Measurements from ENCODE around the gene PAQR3.
"Not testable (repeated sequence)": the region's sequence is repeated elsewhere in the genome, so short reads cannot be mapped to it uniquely, and the experiment has no call there.

Gene PAQR3

DNA sequence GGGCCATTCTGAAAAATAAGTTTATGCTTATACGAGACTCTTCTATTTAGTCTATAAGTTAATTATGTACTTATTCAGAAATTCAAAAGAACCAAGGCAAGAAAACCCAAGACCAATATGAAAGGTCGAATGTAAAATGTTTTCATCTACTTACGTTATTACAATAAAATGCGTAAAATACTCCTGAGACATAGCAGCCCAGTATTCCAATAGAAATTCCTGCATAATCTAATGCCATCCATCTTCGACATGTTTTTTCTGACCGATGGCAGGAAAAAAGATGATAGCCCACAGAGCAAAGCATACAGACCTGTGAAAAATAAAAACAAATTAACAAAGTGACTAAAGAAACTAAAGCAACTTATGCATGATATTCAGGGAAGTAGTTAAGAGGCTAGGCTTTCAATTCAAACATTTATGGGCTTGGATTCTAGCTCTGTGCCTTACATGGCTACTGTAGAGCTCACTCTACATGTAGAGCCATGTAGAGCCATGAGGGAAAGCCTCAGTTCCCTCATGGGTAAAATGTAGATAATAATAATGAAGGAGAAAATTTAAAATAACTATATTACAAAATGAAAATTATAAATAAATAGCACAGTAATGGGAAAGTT lies 9.1 kb downstream of the PAQR3 start:
- in situ Hi-C loops (cut with HindIII; ENCODE audit: low sequenced_read_pairs): no loop called here

DNA sequence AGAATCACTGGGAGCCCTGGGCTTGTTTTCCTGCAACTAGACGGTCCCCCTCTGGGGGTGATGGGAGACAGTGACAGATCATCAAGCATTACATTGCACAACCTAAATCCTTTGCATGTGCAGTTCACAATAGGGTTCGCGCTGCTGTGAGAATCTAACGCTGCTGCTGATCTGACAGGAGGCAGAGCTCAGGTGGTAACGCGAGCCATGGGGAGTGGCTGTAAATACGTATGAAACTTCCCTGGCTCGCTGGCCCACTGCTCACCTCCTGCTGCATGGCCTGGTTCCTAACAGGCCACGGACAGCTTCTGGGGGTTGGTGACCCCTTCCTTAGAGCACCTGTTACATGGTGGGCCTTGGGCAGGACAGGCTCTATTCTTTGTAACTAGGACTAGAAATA lies 10.4 kb downstream of the PAQR3 start:
- in situ Hi-C loops (cut with HindIII; ENCODE audit: low sequenced_read_pairs): no loop called here

DNA sequence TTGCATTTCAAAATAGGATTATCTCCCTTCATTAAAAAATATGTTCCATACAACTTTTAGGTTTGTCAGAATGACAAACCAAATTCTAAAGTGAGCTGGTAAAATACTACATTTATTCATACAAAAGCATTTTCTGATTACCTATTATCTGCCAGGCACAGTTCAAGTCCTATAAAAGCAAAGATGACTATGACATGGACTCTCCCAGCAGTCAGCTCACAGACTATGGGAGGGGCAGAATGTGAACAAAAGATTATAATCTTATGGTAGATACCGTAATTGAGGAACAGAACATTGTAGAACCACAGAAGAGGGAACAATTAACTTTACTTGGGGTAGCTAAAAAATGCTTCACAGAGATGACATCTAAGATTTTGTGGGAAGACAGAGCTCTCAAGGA lies 12.4 kb downstream of the PAQR3 start:
- in situ Hi-C loops (cut with HindIII; ENCODE audit: low sequenced_read_pairs): no loop called here

DNA sequence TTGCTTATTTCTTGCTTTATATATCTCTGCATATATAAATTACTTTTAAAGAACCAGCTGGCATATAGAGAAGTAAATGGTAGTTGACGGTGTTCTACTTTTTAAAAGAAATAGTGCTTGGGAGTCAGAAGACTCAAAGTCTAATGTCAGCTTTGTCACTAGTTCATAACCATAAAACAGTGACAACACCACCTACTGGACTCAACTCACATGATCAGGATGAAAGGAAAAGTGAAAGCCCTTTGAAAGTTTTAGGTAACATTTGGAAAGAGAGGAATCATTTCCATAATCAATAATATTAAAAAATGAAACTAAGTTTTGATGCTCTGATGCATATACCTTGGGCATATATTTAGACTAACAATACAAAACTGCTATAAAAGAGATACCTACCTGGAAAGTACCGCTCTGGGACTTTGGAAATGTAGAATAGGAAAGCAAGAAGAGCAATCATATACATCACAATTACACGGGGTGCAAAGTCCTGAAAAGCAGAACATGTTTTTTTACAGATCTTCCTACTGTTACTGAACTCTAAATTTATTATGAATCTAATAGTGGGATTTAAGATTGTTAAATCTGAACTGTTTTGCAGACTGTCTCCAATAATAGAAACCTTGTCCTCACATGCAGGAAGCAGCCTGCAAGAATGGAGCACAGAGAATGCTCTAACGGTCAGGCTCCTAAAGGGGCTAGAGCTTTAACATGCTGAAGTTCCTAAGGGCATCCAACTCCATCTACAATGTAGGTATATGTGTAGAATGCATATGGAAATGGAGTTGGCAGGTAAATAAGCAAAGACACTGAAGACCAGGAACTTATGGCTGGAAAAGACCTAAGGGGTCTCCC lies 15.6 kb downstream of the PAQR3 start:
- in situ Hi-C loops (cut with HindIII; ENCODE audit: low sequenced_read_pairs): no loop called here

DNA sequence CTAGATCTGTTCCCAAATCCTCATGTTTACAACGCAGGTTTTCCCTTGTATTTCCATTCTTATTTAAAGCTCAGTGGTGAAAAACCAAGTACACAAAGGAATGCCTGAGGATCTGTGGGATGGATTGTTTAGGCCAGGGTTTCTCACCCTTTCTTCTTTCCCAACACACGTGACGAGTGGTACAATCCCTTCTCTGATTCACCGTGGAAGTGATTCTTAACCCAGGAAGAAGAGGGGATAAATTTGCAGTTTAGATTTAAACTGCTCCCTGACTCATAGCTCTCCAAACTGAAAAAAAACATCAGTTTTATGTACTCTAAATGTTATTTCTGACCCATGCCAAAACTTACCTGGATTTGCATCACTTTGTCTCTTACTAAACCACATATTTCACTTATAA lies 17.0 kb downstream of the PAQR3 start:
- in situ Hi-C loops (cut with HindIII; ENCODE audit: low sequenced_read_pairs): no loop called here

DNA sequence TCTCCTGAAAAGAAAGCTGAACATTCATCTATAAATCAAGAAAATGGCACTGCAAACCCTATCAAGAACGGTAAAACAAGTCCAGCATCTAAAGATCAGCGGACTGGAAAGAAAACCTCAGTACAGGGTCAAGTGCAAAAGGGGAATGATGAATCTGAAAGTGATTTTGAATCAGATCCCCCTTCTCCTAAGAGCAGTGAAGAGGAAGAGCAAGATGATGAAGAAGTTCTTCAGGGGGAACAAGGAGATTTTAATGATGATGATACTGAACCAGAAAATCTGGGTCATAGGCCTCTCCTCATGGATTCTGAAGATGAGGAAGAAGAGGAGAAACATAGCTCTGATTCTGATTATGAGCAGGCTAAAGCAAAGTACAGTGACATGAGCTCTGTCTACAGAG lies 28.6 kb downstream of the PAQR3 start:
- in situ Hi-C loops (cut with HindIII; ENCODE audit: low sequenced_read_pairs): no loop called here

DNA sequence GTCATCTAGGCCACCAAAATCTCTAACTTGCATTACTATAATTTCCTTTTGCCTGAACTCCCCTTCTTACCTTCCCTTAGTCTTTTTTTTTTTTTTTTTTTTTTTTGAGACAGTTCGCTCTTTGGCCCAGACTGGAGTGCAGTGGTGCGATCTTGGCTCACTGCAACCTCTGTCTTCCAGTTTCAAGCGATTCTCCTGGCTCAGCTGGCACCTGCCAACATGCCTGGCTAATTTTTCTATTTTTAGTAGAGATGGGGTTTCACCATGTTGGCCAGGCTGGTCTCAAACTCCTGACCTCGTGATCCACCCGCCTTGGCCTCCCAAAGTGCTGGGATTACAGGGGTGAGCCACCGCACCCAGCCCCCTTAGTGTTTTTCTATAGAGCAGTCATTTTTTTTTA lies 30.3 kb downstream of the PAQR3 start:
- in situ Hi-C loops (cut with HindIII; ENCODE audit: low sequenced_read_pairs): not testable (repeated sequence)

DNA sequence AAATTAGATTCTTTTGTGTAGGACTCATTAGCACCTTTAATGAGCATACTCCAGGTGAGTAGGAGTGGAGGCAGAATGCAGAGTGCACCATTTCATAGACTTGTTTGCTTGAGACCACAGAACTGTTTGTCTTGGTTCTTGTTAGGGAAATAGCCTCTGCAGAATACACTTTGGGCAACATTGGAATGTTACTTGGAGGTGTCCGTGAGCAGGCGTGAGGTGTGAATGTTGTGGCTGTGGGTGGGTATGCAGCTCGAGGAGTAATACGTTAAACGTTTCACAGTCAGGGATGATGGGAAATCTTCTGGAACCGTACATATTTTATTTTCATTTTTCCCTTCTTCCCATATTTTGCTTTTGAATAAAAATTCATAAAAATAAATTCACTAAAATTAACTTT lies 31.6 kb downstream of the PAQR3 start:
- in situ Hi-C loops (cut with HindIII; ENCODE audit: low sequenced_read_pairs): no loop called here

DNA sequence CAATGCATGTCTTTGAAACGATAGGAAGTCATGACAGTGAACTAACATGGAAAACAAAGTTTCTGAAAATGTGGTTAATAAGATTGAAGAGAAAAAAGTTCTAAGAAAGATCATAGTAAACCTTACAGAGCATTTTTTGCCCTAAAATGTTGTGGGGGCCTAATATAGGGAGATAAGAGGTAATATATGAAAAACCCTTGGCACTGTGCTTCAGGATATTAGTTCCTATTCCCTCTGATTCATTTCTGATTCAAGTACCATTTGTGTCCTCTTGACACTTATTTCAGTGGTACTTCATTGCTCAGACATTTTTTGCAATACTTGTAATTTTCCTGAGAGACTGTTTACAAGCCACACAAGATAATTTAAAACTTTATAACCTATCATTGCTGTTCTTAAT lies 35.1 kb downstream of the PAQR3 start:
- in situ Hi-C loops (cut with HindIII; ENCODE audit: low sequenced_read_pairs): no loop called here

DNA sequence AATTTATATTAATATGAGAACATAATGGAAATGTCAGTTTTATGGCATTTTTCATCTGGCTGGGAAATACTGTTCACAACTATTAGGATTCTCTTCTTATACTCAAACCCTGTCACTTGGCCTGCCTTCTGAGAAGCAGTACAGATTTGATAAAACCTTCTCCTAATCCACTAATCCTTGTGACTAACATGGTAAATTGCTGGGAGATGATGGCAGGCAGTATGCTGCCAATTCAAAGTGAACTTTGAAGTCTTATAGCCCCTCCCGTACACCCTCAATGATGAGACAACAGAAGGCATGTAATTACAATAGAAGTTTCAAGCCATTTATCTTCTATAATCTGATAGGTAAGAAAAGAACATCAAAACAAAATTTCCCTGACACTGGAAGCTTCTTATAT lies 36.9 kb downstream of the PAQR3 start:
- in situ Hi-C loops (cut with HindIII; ENCODE audit: low sequenced_read_pairs): no loop called here

DNA sequence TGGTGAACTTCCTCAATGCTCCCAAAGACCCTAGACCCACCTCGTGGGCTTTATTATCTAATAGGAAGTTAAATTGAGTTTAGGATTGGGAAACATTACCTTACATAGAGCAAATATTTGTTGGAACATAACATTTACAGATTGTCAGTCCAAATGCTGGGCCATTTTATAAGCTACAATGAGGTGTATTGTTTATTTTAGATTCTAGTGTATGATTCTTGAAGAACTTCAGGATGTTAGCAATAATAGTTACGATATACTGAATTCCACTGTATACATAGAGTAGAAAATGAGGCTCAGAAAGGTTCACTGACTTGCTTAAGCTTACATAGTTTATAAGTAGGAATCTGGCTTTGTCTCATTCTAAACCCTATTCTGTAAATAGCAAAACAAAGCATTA lies 37.4 kb downstream of the PAQR3 start:
- in situ Hi-C loops (cut with HindIII; ENCODE audit: low sequenced_read_pairs): no loop called here

DNA sequence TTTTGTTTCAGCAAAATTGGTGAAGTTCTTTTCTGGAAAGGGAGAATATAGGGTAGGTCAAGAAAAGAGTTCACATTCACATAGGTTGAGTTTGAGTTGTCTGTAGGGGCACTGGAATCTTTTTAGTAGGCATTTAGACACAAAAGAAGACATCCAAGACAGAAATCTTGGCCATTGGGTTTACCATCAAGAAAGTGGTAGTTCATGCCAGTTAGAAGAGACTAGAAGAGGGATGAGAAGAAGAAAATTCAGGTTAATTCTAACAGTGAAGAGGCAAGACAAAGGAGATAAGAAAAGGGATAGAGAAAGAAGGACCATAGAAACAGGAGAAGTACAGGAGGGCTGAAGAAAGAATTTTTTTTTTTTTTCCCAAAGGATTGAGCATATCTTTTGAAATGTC lies 39.9 kb downstream of the PAQR3 start:
- in situ Hi-C loops (cut with HindIII; ENCODE audit: low sequenced_read_pairs): no loop called here

DNA sequence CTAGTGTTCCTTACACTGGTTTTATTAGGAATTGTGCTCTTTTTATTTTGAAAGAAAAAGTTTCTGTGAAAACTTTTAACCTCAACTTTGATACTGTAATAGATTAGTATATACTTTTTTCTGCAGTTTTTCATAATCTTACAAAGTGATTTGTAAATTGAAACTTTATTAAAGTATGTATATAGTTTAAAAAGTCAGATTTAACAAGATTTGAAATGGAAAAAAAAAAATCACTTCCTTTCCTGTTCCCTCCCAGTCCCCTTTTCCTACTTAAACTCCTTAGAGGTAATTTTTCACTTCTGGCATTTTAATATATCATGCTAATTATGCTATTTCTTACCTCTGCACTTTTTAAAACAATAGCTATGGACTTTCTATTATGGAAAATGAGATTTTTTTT lies 49.3 kb downstream of the PAQR3 start:
- in situ Hi-C loops (cut with HindIII; ENCODE audit: low sequenced_read_pairs): no loop called here

DNA sequence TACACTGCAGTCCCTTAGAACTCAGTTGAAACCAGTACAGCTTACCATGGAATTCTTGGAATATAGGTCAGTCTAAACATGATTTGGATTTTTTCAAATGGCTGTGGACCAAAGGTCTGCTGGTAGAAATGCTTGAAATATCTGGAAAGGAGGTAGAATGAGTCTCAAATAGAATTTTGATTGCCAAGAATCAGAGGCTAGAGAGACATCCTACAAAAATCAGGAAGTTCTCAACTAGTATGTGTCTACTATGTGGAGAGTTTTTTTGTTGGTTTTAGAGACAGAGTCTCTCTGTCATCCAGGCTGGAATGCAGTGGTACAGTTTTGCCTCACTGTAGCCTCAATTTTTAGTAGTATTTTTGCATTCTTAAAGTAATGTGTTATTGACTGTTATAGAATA lies 53.6 kb downstream of the PAQR3 start:
- in situ Hi-C loops (cut with HindIII; ENCODE audit: low sequenced_read_pairs): no loop called here

DNA sequence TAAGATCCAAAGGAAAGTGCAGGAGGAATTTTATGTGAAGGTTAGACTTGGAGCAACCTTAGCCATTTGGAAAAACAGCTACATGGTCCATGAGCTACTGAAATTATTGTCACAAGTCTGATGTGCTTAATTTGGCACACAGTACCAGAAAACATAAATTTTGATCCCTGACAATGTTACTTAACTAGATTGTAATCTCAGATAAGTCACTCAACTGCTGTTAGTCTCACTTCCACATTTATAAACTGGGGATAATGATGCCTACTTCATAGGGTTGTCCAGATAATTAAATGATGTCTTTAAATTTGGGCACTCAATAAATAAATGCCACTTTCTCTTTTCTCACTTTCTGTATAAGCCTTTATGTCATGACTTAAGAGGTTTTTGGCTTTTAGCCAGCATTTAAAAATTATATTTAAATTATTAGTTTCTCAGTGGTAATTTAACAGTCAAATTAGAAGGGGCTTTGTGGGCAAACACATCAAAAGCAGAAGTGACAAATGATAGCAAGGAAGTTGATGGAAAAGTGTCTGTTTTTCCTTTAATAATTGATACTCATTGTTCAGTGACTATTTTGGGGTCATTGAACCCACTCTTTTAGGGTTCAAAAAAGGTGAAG lies 58.3 kb downstream of the PAQR3 start:
- in situ Hi-C loops (cut with HindIII; ENCODE audit: low sequenced_read_pairs): no loop called here

DNA sequence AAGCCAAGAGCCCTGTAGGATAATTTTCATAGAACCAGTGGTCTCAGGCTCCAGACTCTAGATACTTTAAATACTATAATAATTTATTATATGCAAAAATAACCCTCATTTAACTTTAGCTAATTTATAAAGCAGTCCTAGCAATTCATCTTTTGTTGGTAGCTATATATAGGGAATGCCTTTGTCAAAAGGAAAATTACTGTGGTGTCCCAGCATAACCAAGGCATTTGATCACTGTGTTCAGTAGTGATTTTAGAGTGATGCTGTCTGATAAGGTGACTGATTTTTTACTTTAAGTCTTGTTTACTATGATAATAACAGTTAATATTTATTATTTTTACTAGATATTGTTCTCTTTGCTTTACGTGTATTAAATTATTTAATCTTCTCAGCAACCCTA lies 61.2 kb downstream of the PAQR3 start:
- in situ Hi-C loops (cut with HindIII; ENCODE audit: low sequenced_read_pairs): no loop called here

DNA sequence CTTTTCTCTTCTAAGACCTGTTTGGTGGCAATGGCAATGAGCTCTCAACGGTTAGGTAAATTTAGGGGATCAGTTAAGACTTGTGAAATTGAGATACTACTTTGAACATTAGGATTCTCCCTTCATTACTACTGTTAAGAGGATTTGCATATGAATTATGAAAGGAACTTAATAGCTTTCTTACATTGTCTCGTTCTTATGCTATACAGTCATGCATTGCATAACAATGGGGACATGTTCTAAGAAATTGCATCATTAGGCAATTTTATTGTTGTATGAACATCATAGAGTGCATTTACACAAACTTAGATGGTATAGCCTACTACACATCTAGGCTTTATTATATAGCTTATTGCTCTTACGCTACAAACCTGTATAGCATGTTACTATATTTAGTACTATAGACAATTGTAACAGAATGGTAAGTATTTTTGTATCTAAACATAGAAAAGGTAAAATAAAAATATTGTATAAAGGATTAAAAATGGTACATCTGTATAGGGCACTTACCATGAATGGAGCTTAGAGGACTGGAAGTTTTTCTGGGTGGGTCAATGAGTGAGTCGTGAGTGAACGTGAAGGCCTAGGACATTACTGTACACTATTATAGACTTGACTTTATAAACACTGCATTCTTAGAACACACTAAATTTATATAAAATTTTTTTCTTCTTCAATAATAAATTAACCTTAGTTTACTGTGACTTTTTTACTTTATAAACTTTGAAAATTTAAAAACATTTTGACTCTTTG lies 62.5 kb downstream of the PAQR3 start:
- in situ Hi-C loops (cut with HindIII; ENCODE audit: low sequenced_read_pairs): no loop called here

DNA sequence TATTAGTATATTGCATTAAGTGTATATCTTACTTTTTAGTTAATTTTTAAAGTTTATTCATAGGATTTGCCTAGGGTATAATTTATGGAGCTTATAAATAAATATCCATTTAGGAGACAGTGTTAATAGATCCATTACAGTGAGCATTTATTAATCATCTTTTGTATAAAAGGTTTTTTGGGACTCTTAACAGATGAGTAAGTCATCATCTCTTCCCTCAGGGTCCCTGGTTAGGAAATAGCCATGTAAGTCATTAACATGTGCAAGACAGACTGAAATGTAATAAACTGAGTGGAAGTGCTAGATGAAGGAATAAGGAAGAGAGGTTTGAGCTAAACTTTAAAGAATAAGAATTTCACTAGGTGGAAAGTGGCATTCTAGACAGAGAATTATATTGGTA lies 69.2 kb downstream of the PAQR3 start:
- in situ Hi-C loops (cut with HindIII; ENCODE audit: low sequenced_read_pairs): loop anchor here (25.0 kb wide), 1 partner anchor 258 kb away; no protein-coding TSS in a partner anchor

DNA sequence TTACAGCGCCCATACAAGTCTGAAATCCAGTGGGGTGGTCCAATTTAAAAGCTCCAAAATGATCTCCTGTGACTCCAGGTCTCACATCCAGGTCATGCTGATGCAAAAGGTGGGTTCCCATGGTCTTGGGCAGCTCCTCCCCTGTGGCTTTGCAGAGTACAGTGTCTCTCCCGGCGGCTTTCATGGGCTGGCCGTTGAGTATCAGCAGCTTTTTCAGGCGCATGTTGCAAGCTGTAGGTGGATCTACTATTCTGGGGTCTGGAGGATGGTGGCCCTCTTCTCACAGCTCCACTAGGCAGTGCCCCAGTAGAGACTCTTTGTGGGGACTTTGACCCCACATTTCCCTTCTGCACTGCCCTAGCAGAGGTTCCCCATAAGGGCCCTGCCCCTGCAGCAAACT lies 70.5 kb downstream of the PAQR3 start:
- in situ Hi-C loops (cut with HindIII; ENCODE audit: low sequenced_read_pairs): loop anchor here (25.0 kb wide), 1 partner anchor 256 kb away; no protein-coding TSS in a partner anchor

DNA sequence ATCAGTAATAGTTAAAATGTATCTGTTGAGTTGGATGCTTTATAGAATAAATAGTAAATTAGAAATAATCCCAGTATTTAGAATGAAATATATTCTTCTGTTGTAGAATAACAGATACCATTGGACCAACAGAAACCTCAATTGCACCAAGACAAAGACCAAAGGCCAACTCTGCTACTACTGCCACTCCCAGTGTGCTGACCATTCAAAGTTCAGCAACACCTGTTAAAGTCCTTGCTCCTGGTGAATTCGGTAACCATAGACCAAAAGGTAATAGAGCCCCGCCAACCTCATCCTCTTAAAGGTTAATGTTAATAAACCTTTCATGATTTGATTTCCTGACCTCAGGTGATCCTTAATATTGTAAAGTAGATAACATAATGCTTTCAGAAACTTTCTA lies 73.8 kb downstream of the PAQR3 start:
- in situ Hi-C loops (cut with HindIII; ENCODE audit: low sequenced_read_pairs): loop anchor here (25.0 kb wide), 1 partner anchor 253 kb away; no protein-coding TSS in a partner anchor

DNA sequence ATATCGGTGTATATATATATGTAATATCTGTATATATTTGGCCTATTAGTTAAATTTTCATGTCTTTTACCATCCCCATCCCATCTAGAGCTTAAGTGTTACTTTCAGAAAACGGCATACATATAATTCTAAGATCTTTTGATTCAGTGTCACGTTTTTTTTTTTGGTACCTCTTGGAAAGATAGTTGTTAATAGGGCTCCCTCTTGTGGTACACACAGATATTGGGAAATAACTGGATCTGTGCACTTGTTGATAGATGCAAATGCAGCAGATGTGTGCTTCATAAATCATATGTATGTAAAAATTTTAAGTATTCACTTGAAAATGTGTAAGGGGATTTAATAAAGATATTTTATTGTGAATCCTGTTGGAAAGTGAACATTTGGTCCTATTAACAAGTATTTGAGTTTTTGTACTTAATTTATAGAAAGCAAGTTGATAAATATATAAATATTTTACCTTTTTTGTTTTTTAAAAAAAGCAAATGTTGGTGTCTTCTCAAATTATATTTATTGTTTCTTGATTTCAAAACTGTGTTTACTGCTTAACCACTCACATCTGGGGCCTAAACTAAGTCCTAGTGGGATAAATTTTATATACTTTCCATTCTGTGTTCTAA lies 74.7 kb downstream of the PAQR3 start:
- in situ Hi-C loops (cut with HindIII; ENCODE audit: low sequenced_read_pairs): loop anchor here (25.0 kb wide), 1 partner anchor 252 kb away; no protein-coding TSS in a partner anchor
